ENCODE measurements around the gene SLF2.

The SLF2 gene

DNA sequence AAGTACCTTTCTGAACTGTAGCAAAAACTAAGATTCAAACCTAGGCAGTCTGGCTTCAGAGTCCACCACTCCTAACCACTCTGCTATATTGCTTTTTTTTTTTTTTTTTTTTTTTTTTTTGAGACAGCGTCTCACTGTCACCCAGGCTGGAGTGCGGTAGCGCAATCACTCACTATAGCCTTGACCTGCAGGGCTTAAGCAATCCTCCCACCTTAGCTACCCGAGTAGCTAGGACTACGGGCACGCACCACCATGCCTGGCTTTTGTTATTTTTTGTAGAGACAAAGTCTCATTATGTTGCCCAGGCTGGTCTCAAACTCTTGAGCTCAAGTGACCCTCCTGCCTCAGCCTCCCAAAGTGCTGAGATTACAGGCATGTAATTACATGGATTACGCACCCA, 10.1 kb upstream of the SLF2 start:
- no peak for DNase-seq (ENCODE audit: low spot score)

DNA sequence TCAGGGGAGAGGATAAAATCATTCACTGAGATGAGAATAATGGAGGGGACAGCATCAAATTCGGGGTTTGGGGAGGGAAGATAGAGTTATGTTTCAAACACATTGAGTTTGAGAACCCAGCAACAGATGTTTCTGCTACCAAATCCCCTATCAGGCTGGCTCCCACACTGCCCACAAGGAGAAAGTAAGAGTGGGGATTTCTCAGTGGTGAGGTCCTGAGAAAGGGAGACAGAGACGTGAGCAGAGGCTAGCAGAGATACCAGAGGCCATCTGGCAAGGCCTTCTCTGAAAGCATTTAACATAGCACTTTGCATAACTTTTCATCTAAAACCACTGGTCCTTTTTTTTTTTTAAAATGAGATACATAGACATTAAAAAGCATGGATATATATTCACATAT, 7.8 kb upstream of the SLF2 start:
- no peak for DNase-seq (ENCODE audit: low spot score)

DNA sequence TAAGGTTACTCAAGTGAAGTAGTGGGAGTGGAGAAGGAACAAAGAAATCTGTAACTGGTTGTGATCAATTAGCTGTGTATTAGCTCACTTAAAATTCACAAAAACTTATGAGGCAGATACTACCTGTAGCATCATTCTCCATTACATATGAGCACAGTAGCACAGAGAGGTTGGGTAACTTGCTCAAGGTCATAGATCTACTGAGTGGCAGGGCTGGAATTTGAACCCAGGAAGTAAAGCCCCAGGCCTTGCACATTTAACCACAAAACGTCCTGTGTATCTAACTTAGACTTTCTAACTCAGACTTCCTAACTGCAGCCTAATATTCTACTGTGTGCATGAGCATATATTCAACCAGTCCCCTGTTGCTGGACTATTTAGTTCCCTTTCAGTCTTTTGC, 5.6 kb upstream of the SLF2 start:
- no peak for DNase-seq (ENCODE audit: low spot score)

DNA sequence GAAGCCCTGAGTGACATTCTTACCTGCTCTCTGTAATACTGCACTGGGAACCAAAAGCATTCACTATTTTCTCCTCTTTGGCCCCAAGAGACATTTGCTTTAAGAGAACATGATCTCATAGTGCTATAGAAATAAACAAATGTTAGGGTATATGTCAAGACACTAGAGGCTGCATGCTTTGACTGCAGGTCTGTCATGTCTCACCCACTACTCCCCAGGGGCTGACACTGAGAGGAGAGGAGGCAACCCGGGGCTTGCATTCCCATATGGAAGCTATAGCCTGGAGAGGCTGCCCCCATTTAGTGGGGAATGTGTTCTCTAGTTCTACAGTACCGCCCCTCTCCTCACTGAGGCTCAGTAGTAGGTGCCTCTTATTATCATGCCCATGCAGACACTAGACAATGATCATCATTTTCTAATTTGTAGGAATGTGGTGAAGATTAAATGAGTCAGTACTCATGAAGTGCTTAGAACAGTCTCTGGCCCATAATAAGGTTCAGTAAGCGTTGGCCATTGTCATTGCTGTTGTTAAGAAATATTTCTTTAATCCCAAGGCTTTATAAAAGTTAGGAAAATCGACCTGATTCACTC, 4.9 kb upstream of the SLF2 start:
- DNase-seq (ENCODE audit: low spot score) = no peak

DNA sequence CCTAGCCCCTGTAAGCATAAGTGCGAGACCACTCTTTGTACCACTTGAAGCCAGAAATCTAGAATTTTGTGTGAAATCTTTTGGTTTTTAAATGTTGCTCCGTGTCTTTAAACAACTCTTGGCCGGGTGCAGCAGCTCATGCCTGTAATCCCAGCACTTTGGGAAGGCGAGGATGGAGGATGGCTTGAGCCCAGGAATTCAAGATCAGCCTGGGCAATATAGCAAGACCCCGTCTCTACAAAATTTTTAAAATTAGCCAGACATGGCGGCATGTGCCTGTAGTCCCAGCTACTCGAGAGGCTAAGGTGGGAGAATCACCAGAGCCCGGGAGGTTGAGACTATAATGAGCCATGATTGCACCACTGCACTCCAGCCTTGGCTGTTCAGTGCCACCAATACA, 4.4 kb upstream of the SLF2 start:
- DNase-seq (ENCODE audit: low spot score) = no peak

DNA sequence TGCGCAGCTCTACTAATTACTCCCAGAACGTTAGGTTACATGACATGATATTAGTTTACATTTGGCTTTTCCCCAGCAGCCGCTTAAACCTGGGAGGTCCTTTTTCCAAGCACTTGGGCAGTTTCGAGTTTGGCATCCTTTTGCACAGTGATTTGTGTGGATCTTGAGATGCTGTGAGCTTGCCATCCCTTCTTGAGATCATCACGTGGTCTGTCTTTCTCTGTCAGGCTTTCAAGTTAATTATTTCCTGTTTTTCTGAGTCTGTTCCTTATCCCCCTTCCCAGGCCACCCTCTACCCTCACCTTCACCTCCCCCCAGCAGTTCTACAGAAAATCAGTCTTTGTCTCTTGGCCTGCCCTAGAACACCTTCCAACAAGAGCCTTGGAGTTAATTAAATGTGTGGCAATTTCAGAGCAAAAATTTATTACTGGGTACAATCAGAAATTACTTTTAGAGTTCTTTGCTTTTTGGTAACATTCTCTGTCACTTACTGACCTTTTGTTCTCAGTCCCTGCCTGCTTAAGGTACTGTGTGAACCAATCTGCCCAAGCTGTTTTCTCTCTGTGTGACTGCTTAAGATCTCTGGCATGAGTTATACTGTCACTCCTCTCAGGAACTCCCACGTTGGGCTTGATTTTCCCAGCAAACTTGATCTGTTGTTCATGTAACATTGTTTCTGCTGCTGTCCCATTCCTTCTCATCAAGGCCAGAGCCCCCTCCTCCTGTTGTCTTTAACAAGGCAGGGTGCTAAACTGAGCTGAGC, 3.1 kb upstream of the SLF2 start:
- no peak for DNase-seq (ENCODE audit: low spot score)

DNA sequence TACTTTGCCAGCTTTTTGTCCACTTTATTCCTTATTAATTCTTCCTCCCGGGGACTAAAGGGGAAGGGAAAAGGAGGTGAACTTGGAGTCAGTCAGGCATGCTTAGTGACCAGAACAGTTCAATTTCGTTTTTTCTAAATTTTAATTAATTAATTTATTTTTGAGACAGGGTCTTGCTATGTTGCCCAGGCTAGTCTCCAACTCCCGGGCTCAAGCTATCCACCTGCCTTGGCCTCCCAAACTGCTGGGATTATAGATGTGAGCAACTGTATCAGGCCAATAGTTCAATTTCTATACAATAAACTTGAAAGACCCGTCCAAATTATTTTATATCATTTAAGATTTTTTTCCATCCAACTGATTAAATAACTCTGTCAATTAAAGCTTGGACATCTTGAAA, 1.3 kb upstream of the SLF2 start:
- no peak for DNase-seq (ENCODE audit: low spot score)

DNA sequence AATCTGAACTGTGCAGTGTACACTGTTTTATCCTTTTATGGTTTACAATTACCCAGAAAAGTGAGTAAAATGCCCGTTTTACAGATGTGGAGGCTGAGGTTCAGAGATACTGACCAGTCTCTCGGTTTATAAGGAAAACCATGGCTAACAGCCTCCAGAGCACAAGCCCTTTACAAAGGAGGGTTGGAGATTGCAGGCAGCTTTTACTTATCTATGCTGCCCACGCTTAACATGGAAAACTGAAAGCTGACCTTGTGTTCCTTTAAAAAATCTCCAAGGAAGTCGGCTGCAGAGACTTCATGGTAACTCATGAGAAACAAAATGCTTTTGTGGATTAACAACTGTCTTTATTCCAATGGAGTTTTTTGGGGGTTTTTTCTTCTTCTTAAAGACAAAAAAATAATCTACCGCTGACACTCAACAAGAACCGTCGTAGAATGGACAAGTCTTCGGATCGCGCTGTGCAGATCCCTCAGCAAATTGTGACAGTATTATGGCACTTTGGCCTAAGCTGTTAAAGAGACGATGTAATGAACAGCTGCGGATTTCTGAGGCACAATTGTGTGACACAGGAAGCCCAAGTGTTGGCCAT, 654 bp upstream of the SLF2 start:
- DNase-seq (ENCODE audit: low spot score) = no peak

DNA sequence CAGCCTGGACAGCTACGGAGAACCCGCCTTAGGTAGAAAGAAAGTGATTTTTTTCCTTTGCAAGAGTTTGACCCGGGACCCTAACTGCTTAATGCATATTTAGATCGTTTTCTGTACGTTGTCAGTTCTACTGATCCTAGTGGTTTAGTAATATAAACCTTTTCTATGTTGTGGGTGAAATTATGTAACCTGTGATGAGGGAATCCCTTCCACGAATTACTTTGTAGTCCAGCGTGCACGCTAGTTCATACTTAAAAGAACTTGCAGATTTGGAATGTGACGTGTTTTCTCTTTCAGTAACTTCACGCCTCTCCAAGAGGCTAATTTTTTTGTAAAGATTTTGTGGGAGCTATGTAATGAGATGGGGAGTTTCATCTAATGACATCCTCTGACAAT, 705 bp downstream of the SLF2 start:
- DNase-seq (ENCODE audit: low spot score) = no peak

DNA sequence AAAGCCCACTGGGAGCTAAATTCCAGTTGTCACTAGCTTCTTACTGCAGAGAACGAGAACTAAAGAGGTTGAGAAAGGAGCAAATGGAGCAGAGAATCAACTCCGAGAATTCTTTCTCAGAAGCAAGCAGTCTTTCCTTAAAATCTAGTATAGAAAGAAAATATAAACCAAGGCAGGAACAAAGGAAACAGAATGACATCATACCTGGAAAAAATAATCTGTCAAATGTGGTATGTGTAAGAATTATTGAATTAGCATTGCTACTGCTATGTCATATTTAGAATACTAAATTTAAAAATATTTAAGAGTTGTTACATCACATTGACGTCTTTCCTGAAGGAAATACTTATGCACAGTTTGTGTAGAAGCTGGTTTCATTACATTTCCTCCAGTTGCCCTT, 4.3 kb downstream of the SLF2 start:
- DNase-seq (ENCODE audit: low spot score) = no peak

DNA sequence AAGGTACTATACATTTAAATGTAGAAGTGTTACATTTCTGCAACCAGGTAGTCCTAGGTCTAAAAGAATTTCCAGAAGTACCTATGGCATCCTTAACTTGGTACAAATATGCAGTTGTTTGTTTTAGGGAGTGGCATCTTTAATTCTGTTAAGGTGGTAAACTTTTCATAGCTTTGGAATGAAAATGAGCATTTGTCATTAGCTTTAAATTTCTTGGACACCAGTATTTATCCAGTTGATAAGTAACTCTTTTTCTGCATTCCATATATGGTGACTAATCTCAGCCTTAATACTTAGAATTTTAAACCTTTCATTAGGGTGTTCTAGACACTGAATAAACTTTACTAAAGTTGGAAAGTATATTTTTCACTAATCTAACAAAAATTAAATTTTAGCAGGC, 10.8 kb downstream of the SLF2 start:
- DNase-seq (ENCODE audit: low spot score) = peak; percentile 69

DNA sequence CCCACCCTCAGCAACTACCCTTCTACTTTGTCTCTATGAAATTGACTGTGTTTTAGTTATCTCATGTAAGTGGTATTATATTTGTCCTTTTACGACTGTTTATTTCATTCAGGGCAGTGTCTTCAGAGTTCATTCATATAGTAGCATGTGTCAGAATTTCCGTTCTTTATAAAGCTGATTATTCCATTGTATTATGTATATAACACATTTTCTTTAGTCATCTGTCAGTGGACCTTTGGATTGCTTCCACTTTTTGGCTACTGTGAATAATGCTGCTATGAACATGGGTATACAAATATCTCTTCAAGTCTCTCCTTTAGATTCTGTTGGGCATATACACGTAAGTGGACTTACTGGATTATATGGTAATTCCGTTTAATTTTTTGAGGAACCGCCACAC, 14.5 kb downstream of the SLF2 start:
- no peak for DNase-seq (ENCODE audit: low spot score)

DNA sequence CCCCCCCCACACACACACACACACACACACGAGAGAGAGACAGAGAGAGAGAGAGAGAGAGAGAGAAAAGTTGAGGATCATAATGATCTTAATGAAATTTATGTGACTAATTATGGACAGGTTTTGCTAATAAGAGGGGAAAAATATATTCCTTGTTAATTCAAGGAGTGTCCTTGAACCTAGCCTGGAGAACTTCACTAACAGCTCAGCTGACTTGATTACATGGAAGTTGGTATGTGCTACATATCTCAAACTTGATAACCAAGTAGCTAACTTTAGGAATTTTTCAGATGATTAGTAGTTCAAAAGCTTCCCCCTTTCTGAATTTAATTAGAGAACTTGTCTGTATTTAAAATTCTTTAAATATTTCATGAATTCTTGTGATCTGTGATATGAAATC, 15.3 kb downstream of the SLF2 start:
- no peak for DNase-seq (ENCODE audit: low spot score)

DNA sequence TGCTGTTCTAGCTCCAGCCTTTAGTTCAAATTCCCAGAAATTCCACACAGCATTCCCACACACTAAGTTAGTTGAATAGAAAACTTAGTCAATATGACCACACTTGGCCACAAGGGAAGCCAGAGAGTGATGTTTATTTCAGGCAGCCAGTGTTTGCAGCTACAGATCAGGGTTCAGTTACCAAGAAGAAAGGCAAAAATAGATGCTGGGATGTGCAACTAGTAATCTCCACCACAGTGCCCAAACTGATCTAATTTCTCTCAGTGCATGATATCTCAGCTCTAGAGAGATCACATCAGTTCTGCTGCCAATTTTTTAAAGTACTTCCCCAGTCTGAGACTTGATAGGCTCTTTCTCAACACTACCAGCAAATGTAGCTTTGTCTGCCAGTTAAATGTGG, 17.6 kb downstream of the SLF2 start:
- DNase-seq (ENCODE audit: low spot score) = no peak

DNA sequence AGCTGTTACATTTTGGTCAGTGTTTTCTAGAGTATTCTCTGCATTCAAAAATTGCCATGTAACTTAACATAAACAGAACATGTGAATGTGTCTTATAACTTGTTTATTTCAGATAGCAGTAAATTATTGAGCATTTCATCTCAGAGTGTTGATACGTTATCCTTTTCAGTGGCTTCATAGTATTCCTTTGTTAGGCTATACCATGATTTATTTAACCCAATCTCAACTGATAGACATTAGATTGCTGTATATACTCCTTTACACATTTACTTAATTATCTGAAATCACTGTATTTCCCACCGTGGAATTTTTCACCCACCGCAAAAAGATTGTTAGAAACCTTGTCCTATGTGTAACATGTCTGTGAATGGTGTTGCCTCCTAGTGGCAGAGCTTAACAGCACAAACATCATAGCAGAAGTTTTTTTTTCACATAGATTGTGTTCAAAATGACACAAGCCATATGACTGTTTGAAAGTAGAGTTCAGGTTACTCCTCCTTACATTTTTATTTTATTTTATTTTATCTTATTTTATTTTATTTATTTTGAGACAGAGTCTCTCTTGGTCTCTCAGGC, 21.4 kb downstream of the SLF2 start:
- peak; percentile 6 for DNase-seq (ENCODE audit: low spot score)

DNA sequence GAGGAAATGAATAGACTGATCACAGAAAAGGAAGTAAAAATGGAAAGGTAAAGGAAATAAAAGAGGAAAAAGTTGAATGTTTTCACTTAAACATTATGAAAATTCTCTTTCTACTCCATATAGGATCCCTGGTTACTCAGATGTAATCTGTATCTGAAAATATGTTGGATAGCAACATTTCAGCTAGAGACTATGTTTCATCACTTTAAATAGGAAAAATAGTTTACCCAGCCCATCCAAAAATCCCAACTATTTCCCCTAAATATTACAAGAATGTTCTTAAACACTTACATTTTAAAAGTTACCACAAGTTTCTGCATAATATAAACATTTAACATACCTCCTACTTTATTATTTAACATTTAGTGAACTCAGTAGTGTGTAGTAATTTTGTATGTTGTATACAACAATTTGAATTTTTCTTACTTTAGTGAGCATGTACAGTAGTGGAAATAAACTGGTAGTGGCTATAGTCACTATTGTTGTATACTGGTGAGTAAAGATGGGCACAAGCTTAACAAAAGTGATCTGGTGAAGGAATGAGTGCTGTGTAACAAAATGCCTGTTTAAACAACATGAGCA, 27.1 kb downstream of the SLF2 start:
- no peak for DNase-seq (ENCODE audit: low spot score)

DNA sequence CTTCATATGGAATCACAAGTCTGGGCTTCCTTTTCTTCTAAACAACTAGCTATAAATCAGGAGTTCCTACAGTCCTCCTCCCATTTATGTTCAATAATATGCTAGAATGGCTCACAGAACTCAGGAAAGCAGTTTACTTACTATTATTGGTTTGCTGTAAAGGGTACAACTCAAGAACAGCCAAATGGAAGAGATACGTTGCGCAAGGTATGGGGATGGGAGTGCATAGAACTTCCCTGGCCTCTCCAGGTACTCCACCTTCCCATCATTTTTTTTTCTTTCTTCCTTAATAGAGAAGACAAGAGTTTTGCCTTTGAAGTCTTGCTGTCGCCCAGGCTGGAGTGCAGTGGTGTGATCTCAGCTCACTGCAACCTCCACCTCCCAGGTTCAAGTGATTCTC, 29.5 kb downstream of the SLF2 start:
- no peak for DNase-seq (ENCODE audit: low spot score)

DNA sequence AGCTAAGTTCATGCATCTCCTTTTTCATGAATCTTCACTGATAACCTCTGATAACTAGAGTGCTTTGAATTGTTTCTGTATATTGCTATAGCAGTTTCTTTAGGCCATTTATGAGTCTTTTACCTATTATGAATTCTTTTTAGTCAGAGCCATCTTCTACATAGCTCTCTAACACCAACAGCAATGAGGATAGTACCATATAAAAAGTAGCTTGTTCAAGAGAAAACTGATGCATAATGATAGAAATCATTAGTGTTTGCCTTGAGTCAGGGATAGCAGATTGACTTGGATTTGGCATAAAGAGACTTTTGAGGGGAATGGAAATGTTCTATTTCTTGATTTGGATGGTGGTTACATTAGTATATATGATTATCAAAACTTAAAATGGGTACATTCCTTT, 30.7 kb downstream of the SLF2 start:
- no peak for DNase-seq (ENCODE audit: low spot score)

DNA sequence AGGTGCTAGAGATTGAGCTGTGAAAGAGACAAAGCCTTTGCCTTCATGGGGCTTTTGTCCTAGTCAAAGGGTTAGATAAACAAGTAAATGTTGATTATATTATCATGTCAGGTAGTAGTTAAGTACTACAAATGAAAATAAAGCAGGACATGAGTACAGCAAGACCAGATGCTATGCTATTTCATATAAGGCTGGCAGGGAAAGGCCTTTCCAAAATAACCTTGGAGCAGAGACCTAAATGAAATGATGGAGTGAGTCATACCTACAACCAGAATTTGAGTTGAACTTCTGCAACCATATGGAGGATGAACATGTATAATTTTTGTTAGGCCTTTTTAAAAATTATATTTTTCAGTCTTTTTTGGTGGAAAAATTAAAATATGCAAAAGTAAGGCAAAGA, 33.0 kb downstream of the SLF2 start:
- no peak for DNase-seq (ENCODE audit: low spot score)

DNA sequence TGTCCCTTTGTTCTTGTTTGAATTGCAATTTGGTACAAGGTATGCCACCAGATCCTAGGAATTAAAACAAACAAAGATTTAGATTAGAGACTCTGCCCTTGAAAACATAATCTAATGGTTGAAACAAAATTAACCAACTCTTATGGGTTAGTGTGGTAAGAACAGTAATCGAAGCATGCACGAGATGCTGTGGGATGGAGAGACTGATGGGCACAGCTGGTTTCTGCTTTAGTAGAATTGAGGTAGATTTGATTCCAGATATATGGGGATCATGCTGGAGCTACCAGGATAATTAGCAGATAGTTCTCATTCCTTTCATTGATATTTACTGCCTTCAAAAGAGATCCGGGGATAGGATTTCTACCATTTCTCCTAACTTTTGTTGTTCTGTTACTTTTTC, 36.2 kb downstream of the SLF2 start:
- no peak for DNase-seq (ENCODE audit: low spot score)

DNA sequence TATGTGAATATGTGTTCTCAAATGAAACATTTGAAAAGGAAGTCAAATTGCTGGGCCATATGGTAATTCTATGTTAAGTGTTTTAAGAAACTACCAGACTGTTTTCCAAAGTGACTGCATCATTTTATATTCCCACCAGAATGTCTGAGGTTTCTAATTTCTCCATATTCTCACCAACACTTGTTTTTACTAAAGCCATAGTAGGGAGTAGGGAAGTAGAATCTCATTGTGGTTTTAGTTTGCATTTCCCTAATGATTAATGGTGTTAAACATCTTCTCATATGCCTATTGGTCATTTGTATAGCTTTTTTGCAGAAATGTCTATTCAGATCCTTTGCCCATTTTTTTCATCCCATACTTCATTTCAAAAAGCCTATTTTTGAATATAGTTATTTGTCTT, 47.5 kb downstream of the SLF2 start:
- no peak for DNase-seq (ENCODE audit: low spot score)

DNA sequence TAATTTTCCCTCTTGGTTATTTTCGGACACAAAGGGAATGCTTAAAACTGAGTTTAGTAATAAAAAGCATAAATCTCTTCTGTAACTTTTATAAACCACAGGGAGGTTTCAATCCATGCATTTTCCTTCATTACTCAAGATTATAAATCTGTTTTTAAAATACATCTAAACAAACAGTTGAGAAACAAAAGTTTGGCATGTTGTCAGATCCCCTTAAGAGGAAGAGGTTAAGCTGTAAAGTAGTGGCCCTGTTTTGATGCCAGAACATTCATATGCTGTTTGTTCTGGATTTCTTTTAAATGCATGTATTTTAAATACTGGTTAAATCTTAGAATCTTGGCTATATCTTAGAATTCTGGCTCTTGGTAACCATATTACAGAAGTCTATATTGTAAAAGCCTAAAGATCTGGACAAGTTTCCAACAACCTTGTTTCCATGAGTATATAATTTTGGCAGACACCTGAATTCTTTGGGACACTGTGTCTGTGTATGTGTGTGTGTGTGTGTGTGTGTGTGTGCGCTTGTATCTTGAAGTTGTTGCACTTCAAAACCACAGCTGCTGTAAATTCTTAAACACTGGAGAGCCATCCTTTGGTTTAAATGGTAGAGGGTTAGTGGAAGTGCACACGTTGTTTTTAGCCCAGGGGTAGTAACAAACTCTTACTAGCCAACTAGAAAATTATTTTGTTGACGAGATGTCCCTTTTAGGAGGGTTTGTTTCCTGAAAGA, 49.8 kb downstream of the SLF2 start:
- DNase-seq (ENCODE audit: low spot score) = no peak

DNA sequence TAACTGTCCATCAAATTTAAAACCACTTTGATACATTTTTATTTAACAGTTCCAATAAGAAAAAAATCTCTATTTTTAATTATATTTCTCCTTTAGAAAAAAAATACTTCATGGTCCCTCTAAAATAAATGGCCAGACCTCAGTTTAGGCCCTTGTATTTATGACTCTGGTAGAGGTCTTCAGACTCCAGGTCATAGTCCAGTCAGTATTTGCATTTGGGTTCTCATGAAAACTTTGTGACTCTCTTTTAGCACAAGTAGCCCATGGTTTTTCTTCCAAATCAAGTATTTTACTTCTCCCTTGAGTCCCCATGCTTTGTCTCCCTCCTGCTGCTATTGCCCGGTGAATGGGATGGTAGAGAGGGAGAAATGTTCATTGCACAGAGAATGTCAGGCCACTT, 51.1 kb downstream of the SLF2 start:
- no peak for DNase-seq (ENCODE audit: low spot score)
